Measurements from ENCODE around the gene KRTAP4-9. TPM values are rescaled to one million over a fixed set of nuclear protein-coding genes. Genes with fewer than 3 reads are reported as not detected.

The KRTAP4-9 gene
- total and polyA plus RNA-seq, 5 donors, result not detected

Other genes starting within 250 kb of the KRTAP4-9 start
Only the 30 nearest of the 39 such genes appear.
- not detected for gene KRT39, start 138.4 kb upstream of the KRTAP4-9 start, total RNA-seq
- not detected for gene KRT39, start 138.4 kb upstream of the KRTAP4-9 start, polyA plus RNA-seq
- not detected for gene KRT40, start 121.1 kb upstream of the KRTAP4-9 start, total RNA-seq
- not detected for gene KRT40, start 121.1 kb upstream of the KRTAP4-9 start, polyA plus RNA-seq
- not detected for gene KRTAP3-3, start 111.2 kb upstream of the KRTAP4-9 start, total RNA-seq
- not detected for gene KRTAP3-3, start 111.2 kb upstream of the KRTAP4-9 start, polyA plus RNA-seq
- gene KRTAP3-2, start 105.5 kb upstream of the KRTAP4-9 start, total RNA-seq, result not detected
- gene KRTAP3-2, start 105.5 kb upstream of the KRTAP4-9 start, polyA plus RNA-seq, result not detected
- gene KRTAP3-1, start 96.3 kb upstream of the KRTAP4-9 start, total RNA-seq, result not detected
- gene KRTAP3-1, start 96.3 kb upstream of the KRTAP4-9 start, polyA plus RNA-seq, result not detected
- gene KRTAP1-5, start 78.2 kb upstream of the KRTAP4-9 start, total RNA-seq, result not detected
- gene KRTAP1-5, start 78.2 kb upstream of the KRTAP4-9 start, polyA plus RNA-seq, result not detected
- not detected for gene KRTAP1-4, start 75.2 kb upstream of the KRTAP4-9 start, total RNA-seq
- gene KRTAP1-4, start 75.2 kb upstream of the KRTAP4-9 start, polyA plus RNA-seq, result not detected
- gene KRTAP1-3, start 70.5 kb upstream of the KRTAP4-9 start, total RNA-seq, result not detected
- gene KRTAP1-3, start 70.5 kb upstream of the KRTAP4-9 start, polyA plus RNA-seq, result not detected
- gene KRTAP1-1, start 63.9 kb upstream of the KRTAP4-9 start, total RNA-seq, result not detected
- not detected for gene KRTAP1-1, start 63.9 kb upstream of the KRTAP4-9 start, polyA plus RNA-seq
- not detected for gene KRTAP2-1, start 58.1 kb upstream of the KRTAP4-9 start, total RNA-seq
- gene KRTAP2-1, start 58.1 kb upstream of the KRTAP4-9 start, polyA plus RNA-seq, result not detected
- gene KRTAP2-2, start 50.2 kb upstream of the KRTAP4-9 start, total RNA-seq, result not detected
- gene KRTAP2-2, start 50.2 kb upstream of the KRTAP4-9 start, polyA plus RNA-seq, result not detected
- gene KRTAP2-3, start 45.3 kb upstream of the KRTAP4-9 start, total RNA-seq, result not detected
- gene KRTAP2-3, start 45.3 kb upstream of the KRTAP4-9 start, polyA plus RNA-seq, result not detected
- not detected for gene KRTAP2-4, start 39.5 kb upstream of the KRTAP4-9 start, total RNA-seq
- not detected for gene KRTAP2-4, start 39.5 kb upstream of the KRTAP4-9 start, polyA plus RNA-seq
- not detected for gene KRTAP4-7, start 21.2 kb upstream of the KRTAP4-9 start, total RNA-seq
- not detected for gene KRTAP4-7, start 21.2 kb upstream of the KRTAP4-9 start, polyA plus RNA-seq
- gene KRTAP4-8, start 7.2 kb upstream of the KRTAP4-9 start, total RNA-seq, result not detected
- gene KRTAP4-8, start 7.2 kb upstream of the KRTAP4-9 start, polyA plus RNA-seq, result not detected
- not detected for gene KRTAP4-16, start 3.2 kb upstream of the KRTAP4-9 start, total RNA-seq
- gene KRTAP4-16, start 3.2 kb upstream of the KRTAP4-9 start, polyA plus RNA-seq, result not detected
- not detected for gene KRTAP4-11, start 13.0 kb downstream of the KRTAP4-9 start, total RNA-seq
- gene KRTAP4-11, start 13.0 kb downstream of the KRTAP4-9 start, polyA plus RNA-seq, result not detected
- not detected for gene KRTAP4-12, start 18.8 kb downstream of the KRTAP4-9 start, total RNA-seq
- not detected for gene KRTAP4-12, start 18.8 kb downstream of the KRTAP4-9 start, polyA plus RNA-seq
- gene KRTAP4-6, start 35.2 kb downstream of the KRTAP4-9 start, total RNA-seq, result not detected
- not detected for gene KRTAP4-6, start 35.2 kb downstream of the KRTAP4-9 start, polyA plus RNA-seq
- gene KRTAP4-5, start 44.4 kb downstream of the KRTAP4-9 start, total RNA-seq, result not detected
- not detected for gene KRTAP4-5, start 44.4 kb downstream of the KRTAP4-9 start, polyA plus RNA-seq
- gene KRTAP4-4, start 55.4 kb downstream of the KRTAP4-9 start, total RNA-seq, result not detected
- gene KRTAP4-4, start 55.4 kb downstream of the KRTAP4-9 start, polyA plus RNA-seq, result not detected
- gene KRTAP4-3, start 62.8 kb downstream of the KRTAP4-9 start, total RNA-seq, result not detected
- gene KRTAP4-3, start 62.8 kb downstream of the KRTAP4-9 start, polyA plus RNA-seq, result not detected
- not detected for gene KRTAP4-2, start 72.8 kb downstream of the KRTAP4-9 start, total RNA-seq
- gene KRTAP4-2, start 72.8 kb downstream of the KRTAP4-9 start, polyA plus RNA-seq, result not detected
- gene KRTAP4-1, start 79.5 kb downstream of the KRTAP4-9 start, total RNA-seq, result not detected
- not detected for gene KRTAP4-1, start 79.5 kb downstream of the KRTAP4-9 start, polyA plus RNA-seq
- not detected for gene KRTAP9-1, start 84.5 kb downstream of the KRTAP4-9 start, total RNA-seq
- not detected for gene KRTAP9-1, start 84.5 kb downstream of the KRTAP4-9 start, polyA plus RNA-seq
- gene KRTAP9-2, start 121.3 kb downstream of the KRTAP4-9 start, total RNA-seq, result not detected
- gene KRTAP9-2, start 121.3 kb downstream of the KRTAP4-9 start, polyA plus RNA-seq, result not detected
- not detected for gene KRTAP9-3, start 127.1 kb downstream of the KRTAP4-9 start, total RNA-seq
- gene KRTAP9-3, start 127.1 kb downstream of the KRTAP4-9 start, polyA plus RNA-seq, result not detected
- gene KRTAP9-8, start 132.6 kb downstream of the KRTAP4-9 start, total RNA-seq, result not detected
- gene KRTAP9-8, start 132.6 kb downstream of the KRTAP4-9 start, polyA plus RNA-seq, result not detected
- gene KRTAP9-4, start 144.3 kb downstream of the KRTAP4-9 start, total RNA-seq, result not detected
- not detected for gene KRTAP9-4, start 144.3 kb downstream of the KRTAP4-9 start, polyA plus RNA-seq
- not detected for gene KRTAP9-9, start 150.0 kb downstream of the KRTAP4-9 start, total RNA-seq
- gene KRTAP9-9, start 150.0 kb downstream of the KRTAP4-9 start, polyA plus RNA-seq, result not detected

Data from right cardiac atrium (tissue), 5 donors.